ENCODE data around the gene RASSF5.
A peak's percentile ranks its signal among the peaks of the same experiment; 100 is the strongest.
"Not testable (repeated sequence)": the region's sequence is repeated elsewhere in the genome, so short reads cannot be mapped to it uniquely, and the experiment has no call there.

Gene RASSF5

GRCh38 chr1:206575894-206576737, 68.8 kb downstream of the RASSF5 start:
- no peak for DNase-seq

- no peak for DNase-seq
Measured at GRCh38 chr1:206577626-206578025, 70.3 kb downstream of the RASSF5 start.

- no peak for DNase-seq
Measured at GRCh38 chr1:206578068-206578977, 71.0 kb downstream of the RASSF5 start.

GRCh38 chr1:206578978-206579374, 71.6 kb downstream of the RASSF5 start:
- no peak for DNase-seq

- peak; percentile 72 for DNase-seq
Measured at GRCh38 chr1:206579747-206580437, 72.6 kb downstream of the RASSF5 start.

- no peak for DNase-seq
Measured at GRCh38 chr1:206580438-206581113, 73.2 kb downstream of the RASSF5 start.

GRCh38 chr1:206581114-206581497, 73.8 kb downstream of the RASSF5 start:
- DNase-seq: not testable (repeated sequence)

- peak; percentile 71 for DNase-seq
Measured at GRCh38 chr1:206581571-206581981, 74.2 kb downstream of the RASSF5 start.

GRCh38 chr1:206582537-206582936, 75.2 kb downstream of the RASSF5 start:
- DNase-seq: no peak

- peak; percentile 60 for DNase-seq
Measured at GRCh38 chr1:206582971-206583706, 75.8 kb downstream of the RASSF5 start.

GRCh38 chr1:206583707-206584648, 76.6 kb downstream of the RASSF5 start:
- peak; percentile 86 for DNase-seq

- no peak for DNase-seq
Measured at GRCh38 chr1:206584683-206585082, 77.4 kb downstream of the RASSF5 start.

GRCh38 chr1:206586501-206587445, 79.4 kb downstream of the RASSF5 start:
- no peak for DNase-seq

- no peak for DNase-seq
Measured at GRCh38 chr1:206587904-206588303, 80.6 kb downstream of the RASSF5 start.

- no peak for DNase-seq
Measured at GRCh38 chr1:206588492-206588891, 81.2 kb downstream of the RASSF5 start.

GRCh38 chr1:206589206-206589605, 81.9 kb downstream of the RASSF5 start:
- DNase-seq: no peak

GRCh38 chr1:206590025-206590758, 82.9 kb downstream of the RASSF5 start:
- no peak for DNase-seq

- no peak for DNase-seq
Measured at GRCh38 chr1:206591226-206591625, 83.9 kb downstream of the RASSF5 start.

- DNase-seq: no peak
Measured at GRCh38 chr1:206591696-206592095, 84.4 kb downstream of the RASSF5 start.
